Activated naive CD8-positive, alpha-beta T cell treated with anti-CD3 and anti-CD28 coated beads, Interleukin-2, amount 50 U/mL, for 24 hours (primary cell): Measurements from ENCODE around the gene PLIN3.

Experiments used
- ATAC-seq: fragments of 150-1000 bp; cut with Tn5 transposase; one replicate; pipeline ENCODE4 v1.10.0; 2021
- DNase-seq: peaks from one replicate; pipeline ENCODE4 v3.0.0; 2021
- H3K27ac Mint-ChIP-seq: one replicate; pipeline ENCODE4 v1.8.0; 2021; ENCODE audit warnings: mild to moderate bottlenecking, mixed read lengths
- H3K27me3 Mint-ChIP-seq: one replicate; pipeline ENCODE4 v1.8.0; 2021; ENCODE audit warnings: mixed read lengths
- H3K36me3 Mint-ChIP-seq: one replicate; pipeline ENCODE4 v1.8.0; 2021; ENCODE audit warnings: low read depth, mixed read lengths
- H3K4me1 Mint-ChIP-seq: one replicate; pipeline ENCODE4 v1.8.0; 2021; ENCODE audit warnings: mixed read lengths
- H3K4me3 Mint-ChIP-seq: one replicate; pipeline ENCODE4 v1.8.0; 2021; ENCODE audit warnings: mild to moderate bottlenecking, moderate library complexity, mixed read lengths
- H3K9me3 Mint-ChIP-seq: one replicate; pipeline ENCODE4 v1.8.0; 2021; ENCODE audit warnings: mixed read lengths

The PLIN3 gene, protein sequence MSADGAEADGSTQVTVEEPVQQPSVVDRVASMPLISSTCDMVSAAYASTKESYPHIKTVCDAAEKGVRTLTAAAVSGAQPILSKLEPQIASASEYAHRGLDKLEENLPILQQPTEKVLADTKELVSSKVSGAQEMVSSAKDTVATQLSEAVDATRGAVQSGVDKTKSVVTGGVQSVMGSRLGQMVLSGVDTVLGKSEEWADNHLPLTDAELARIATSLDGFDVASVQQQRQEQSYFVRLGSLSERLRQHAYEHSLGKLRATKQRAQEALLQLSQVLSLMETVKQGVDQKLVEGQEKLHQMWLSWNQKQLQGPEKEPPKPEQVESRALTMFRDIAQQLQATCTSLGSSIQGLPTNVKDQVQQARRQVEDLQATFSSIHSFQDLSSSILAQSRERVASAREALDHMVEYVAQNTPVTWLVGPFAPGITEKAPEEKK

DNA sequence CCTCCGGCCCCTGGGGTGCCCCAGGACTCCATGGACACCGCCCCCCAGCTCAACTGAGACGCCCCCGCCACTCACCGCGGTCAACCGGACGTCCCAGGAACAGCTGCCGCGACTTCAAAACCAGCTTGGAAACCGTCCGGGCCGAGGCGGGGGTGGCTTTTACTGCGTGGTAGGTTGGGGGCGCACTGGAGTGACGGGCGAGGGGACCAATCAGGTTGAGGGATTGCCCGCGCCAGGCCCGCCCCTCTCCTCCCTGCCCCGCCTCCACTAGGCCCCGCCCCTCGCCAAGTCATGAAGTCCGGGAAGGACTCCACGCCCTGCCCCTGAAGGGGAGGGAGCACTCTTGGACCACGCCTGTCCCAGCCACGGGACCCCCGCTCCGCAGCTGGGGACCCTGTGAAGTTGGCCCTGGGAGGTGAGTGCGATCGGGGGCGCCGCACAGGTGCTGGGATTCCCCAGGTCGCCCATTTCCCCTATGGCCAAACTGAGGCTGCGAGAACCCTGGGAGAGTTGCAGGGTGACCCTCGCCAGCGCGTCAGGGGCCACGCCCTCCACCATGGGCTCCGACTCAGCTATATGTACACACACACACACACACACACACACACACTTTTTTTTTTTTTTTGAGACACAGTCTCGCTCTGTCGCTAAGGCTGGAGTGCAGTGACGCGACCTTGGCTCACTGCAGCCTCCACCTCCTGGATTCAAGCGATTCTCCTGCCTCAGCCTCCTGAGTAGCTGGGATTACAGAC lies at the start of gene PLIN3:
TSS of gene PLIN3 (minus strand) at position 134 of the 752 bp plus-strand sequence. CDS start 6,273 bp downstream, outside the sequence.
- ATAC-seq (peak; percentile 88), DNase-seq (peak; percentile 97)
- no peaks in the 10 kb centered on the region for H3K36me3 Mint-ChIP-seq
- no peaks in the 10 kb centered on the region for H3K9me3 Mint-ChIP-seq
- peak within 1 kb of the TSS; percentile 77 for H3K4me3 Mint-ChIP-seq
- H3K27me3 Mint-ChIP-seq, result peaks cover 4% of the 10 kb centered on the region
- H3K4me1 Mint-ChIP-seq, result peaks cover 27% of the 10 kb centered on the region
- no peak within 1 kb of the TSS for H3K27ac Mint-ChIP-seq

DNA sequence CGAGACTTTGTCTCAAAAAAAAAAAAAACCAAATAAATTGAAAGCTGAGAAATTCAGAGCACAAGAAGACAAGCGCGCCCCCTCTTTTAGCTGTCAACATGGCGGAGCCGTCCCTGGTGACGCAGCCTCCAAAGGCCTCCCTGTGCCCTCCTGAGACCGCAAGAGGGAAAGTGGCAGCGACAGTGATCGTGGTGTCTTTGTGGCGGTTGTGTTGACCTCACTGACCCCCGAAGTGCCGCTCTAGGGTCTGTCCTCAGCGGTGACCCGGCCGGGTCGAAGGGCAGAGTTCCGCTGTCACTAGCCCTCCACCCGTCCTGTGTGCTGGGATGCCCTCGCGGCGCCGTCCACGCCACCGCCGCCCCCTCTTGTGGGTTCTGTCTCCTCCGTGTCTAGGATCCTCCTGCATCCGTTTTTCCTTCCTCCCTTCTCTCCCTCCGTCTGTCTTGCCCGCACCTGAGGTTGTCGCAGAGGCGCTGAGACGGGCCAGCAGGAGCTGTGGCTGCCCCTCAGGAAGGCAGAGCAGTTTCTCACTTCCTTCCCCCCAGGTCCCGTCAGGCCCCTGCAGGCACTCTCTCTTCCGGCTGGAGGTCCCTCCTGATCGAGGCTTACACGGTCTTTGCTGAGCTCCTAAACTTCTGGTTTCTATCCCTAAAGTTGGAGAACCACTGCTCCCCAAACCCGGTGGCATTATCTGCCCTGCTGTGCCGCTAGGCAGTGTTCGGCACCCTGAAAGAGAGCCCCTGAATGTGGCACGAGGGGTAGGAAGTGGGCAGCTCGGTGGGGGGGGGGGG lies 49.0 kb upstream of the PLIN3 start:
- Mint-ChIP-seq H3K4me3 (peak overlapping the region; percentile 92), H3K9me3 (no peaks in the 10 kb centered on the region), H3K36me3 (peaks cover 79% of the 10 kb centered on the region), H3K4me1 (peaks cover 55% of the 10 kb centered on the region), H3K27ac (peak overlapping the region; percentile 96), H3K27me3 (no peaks in the 10 kb centered on the region)
- DNase-seq, result peak; percentile 55
- ATAC-seq, result no peak

DNA sequence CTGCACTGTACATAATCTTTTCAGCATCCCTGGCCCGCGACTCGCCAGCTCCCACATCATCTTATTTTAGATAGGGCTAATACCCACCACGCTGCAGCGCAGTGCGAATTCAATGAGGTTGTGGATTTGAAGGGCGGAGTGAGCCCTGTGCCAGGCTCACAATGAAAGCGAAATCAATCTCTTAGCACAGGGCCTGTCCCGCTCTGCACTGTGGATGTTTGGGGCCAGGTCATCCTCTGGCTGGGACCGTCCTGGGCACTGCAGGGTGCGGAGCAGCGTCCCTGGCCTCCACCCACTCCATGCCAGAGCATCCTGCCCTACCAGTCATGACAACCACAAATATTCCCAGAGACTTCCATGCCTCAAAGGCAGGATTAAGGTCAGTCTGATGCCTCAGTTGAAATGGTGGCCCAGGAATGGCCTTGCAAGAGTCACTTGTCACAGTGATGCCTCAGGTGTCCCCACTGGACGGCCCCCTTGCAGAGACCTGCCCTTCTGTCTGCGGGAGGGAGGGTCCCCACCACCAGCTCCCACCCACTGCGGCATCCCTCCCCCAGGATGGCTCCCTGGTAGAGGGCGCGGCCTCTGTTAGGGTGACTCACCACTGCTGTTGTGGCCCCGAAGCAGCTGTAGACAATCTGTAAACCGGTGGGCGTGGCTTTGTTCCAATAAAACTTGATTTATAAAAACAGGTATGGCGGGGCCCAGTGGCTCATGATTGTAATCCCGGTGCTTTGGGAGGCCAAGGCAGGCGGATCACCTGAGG lies 47.5 kb upstream of the PLIN3 start:
- Mint-ChIP-seq H3K4me1 (peaks cover 64% of the 10 kb centered on the region), H3K36me3 (peaks cover 79% of the 10 kb centered on the region), H3K9me3 (no peaks in the 10 kb centered on the region), H3K27me3 (no peaks in the 10 kb centered on the region), H3K4me3 (peak overlapping the region; percentile 92), H3K27ac (peak overlapping the region; percentile 90)
- peak; percentile 80 for DNase-seq
- ATAC-seq, result peak; percentile 69

DNA sequence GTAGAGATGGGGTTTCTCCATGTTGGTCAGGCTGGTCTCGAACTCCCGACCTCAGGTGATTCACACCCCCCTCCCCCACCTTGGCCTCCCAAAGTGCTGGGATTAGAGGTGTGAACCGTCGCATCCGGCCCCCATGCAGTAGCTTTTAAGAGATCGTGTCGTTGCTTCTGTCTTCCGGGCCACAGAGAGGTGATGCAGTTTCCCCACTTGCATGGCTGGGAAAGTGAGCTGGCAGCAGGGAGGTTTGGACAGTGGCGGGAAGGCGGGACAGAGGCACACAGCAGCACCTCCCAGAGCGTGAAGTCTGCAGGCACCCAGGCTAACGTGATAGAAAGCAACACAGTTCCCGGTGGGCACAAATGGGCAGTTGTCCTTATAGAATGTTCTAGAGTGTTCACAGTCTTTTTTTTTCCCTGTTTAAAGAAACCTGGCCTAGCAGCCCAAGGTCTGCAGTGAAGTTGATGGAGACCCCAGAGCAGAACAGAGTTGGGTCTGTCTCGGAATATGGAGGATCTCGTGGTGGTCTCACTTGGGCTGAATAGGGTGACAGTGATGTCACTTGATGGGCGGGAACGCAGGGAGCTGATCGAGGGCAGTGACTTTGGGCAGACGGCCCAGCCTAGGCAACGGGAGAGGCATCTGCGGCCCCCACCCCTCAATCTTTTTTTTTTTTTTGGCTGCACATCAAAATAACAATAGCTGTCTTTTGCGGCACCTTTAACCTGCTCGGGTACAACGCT lies 46.7 kb upstream of the PLIN3 start:
- Mint-ChIP-seq H3K36me3 (peaks cover 76% of the 10 kb centered on the region), H3K9me3 (no peaks in the 10 kb centered on the region), H3K4me3 (peak overlapping the region; percentile 92), H3K27ac (peak overlapping the region; percentile 90), H3K27me3 (no peaks in the 10 kb centered on the region), H3K4me1 (peaks cover 64% of the 10 kb centered on the region)
- peak; percentile 5 for ATAC-seq
- DNase-seq, result peak; percentile 57

DNA sequence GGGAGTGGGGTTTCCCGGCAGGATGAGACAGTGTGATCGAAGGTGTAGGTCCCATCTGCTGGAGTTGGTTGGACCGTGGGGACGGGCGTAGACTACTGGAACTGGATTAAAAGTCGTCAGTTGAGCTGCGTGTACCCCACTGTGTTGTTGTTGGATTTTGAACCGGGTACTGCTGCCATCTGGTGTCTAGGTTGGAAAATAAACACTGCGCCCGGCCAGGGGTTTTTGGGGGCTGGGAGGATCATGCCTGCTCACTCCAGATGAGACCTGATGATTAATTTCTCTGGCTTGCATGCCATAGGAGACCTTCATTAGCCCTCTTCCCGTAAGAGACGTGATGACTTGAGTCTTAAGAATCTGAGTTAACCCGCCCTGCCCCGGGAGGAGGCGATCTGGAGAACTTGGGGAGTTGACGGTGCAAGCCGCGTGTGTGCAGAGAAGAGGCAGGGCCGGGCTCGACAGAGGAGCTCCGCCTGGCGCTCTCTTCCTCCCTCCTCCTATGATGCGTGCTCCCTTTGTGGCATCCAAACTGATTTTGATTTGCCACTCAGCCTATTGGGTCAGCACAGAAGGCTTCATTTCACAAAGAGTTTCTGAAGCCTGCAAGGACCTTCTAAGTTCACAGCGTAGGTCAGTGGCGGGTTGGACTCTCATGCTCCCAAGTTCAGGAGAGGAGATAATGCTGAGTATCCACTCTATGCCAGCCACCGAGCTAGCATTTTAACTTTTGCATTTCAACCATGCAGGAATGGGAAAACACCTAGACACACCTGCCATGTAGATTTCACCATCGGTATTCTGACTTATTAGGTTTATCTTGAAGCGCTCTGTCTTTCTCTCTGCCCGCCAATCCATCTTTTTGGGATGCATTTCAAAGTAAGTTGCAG lies 44.6 kb upstream of the PLIN3 start:
- Mint-ChIP-seq H3K4me3 (peak overlapping the region; percentile 93), H3K36me3 (peaks cover 63% of the 10 kb centered on the region), H3K27ac (peak overlapping the region; percentile 88)

DNA sequence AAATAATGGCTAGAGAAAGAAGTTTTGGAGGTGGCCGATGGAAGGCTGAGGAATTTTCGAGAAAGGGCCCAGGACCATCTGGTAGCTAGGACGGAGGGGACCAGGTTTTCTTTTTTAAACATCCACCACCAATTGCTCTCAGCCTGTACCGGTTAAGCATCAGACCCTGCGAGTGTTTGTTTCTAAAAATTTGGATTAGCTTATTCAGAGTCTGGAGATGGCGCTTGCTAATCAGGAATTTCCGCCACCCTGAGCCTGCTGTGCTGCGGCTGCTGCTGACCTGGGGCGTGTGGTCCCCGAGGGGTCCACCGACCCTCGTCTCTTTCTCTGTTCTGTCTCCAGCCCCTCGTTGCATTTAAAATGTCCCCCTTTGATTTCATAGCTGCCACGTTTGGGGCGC lies 43.8 kb upstream of the PLIN3 start:
- Mint-ChIP-seq H3K27me3 (no peaks in the 10 kb centered on the region), H3K9me3 (no peaks in the 10 kb centered on the region), H3K4me3 (peak overlapping the region; percentile 93), H3K36me3 (peaks cover 57% of the 10 kb centered on the region), H3K27ac (peak overlapping the region; percentile 88), H3K4me1 (peaks cover 66% of the 10 kb centered on the region)
- no peak for DNase-seq
- ATAC-seq, result no peak

More for the DNA sequence above, 44.6 kb upstream of the PLIN3 start:
- peaks cover 71% of the 10 kb centered on the region for H3K4me1 Mint-ChIP-seq
- no peaks in the 10 kb centered on the region for H3K9me3 Mint-ChIP-seq
- ATAC-seq (peak; percentile 34), DNase-seq (peak; percentile 76)
- no peaks in the 10 kb centered on the region for H3K27me3 Mint-ChIP-seq

DNA sequence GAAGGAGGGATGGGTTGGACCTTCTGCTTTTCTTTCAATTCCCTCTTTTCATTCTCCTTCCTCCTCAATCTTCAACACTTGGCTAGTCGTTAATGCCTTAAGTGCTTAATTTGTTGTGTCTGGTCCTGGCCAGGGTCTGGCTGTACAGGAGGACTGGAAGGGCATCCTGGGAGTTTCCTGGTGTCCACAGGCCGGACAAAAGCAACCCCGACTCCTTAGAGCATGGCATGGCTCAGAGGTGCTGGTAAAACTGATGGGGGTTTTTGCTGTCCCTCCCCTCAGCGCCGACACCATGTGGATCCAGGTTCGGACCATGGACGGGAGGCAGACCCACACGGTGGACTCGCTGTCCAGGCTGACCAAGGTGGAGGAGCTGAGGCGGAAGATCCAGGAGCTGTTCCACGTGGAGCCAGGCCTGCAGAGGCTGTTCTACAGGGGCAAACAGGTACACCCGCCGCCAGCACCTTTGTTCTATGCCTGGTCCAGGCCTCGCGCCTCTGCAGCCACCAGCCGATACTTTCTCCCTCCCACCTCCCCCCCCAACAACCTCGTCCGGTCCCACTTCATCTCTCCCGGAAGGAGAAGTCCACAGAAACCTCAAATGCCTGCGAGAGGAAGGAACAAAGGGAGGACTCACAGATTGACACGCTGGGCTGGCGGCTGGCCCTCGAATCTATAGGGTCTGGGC lies 43.3 kb upstream of the PLIN3 start:
- H3K36me3 Mint-ChIP-seq, result peaks cover 53% of the 10 kb centered on the region
- H3K4me1 Mint-ChIP-seq, result peaks cover 61% of the 10 kb centered on the region
- no peaks in the 10 kb centered on the region for H3K27me3 Mint-ChIP-seq
- no peaks in the 10 kb centered on the region for H3K9me3 Mint-ChIP-seq
- peak overlapping the region; percentile 93 for H3K4me3 Mint-ChIP-seq
- H3K27ac Mint-ChIP-seq, result peak overlapping the region; percentile 88
- no peak for ATAC-seq
- peak; percentile 29 for DNase-seq

DNA sequence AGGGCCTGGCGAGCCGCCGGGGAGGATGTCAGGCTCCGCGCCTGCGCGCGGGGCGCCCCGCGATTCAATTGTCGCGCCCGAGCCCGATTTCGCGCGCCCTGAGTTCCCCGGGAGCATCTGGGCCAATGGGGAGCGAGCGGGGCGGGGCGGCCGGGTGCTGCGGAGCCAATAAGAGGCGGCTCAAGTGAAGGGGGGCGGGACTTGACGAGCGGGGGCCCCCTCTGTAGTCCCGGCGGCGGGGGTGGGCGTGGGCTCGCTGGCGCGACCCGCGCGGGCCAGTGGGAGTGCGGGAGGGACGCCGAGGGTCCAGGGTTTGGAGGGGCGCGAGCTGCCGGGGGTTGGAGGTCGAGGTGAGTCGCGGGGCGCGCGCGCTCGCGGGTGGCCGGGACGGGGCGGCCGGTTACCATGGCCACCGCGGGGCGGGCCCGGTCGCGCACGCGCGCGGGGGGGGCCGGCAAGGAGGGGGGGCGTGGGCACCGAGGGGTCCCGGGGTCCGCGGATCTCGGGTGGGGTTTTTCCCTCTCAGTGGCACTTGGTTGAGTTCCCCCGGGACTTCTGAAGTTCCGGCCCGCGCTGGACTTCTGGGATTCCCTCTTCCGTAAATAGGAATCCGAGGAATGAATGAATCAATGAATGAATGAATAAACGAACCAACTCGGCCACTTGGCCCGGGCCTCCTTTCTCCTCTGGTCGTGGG lies 42.6 kb upstream of the PLIN3 start:
- no peaks in the 10 kb centered on the region for H3K27me3 Mint-ChIP-seq
- peak; percentile 96 for DNase-seq
- peak overlapping the region; percentile 93 for H3K4me3 Mint-ChIP-seq
- H3K4me1 Mint-ChIP-seq, result peaks cover 54% of the 10 kb centered on the region
- peaks cover 46% of the 10 kb centered on the region for H3K36me3 Mint-ChIP-seq
- H3K9me3 Mint-ChIP-seq, result no peaks in the 10 kb centered on the region
- ATAC-seq, result peak; percentile 66
- H3K27ac Mint-ChIP-seq, result peak overlapping the region; percentile 88

DNA sequence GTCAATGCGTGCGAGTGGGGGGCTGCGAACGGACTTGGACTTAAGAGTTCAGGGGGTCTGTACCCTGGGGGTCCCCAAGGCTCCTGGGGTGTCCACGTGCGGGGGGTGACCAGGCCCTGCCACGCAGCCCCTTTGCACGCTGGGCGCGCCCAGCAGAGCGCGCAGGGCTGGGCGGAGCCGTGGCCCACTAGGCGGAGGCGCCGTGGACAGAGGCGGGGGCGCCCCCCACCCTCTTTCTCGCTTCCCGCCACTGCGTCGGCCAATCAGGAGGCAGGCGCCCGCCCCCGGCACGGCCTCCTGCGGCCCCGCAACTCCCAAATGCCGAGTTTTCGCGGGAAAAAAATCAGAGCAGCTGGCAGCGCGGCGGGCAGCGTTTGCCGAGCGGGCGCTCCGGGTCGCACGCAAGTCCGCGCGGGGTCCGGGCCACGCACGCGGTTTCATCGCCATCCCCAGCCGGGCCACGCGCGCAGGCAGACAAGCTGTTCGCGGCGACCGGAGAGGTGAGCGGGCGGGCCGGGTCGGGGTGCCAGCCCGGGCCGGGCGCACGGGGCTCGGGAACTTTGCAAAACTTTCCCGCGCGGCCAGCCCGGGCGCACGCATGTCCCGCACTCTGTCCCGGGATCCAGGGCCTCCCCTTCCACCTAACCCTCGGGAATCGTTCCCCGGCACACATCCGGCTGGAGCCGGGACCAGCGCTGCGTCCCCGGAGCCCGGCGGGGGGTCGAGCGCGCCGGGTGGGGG lies 41.9 kb upstream of the PLIN3 start, which contains the start of gene UHRF1:
TSS of gene UHRF1 (plus strand) at position 346 of the 741 bp plus-strand sequence. CDS start 1,385 bp downstream, outside the sequence.
- Mint-ChIP-seq H3K9me3 (no peaks in the 10 kb centered on the region), H3K4me1 (peaks cover 47% of the 10 kb centered on the region), H3K27me3 (no peaks in the 10 kb centered on the region), H3K4me3 (peak within 1 kb of the TSS; percentile 93), H3K27ac (peak within 1 kb of the TSS; percentile 88), H3K36me3 (peaks cover 40% of the 10 kb centered on the region)
- DNase-seq (peak; percentile 86), ATAC-seq (peak; percentile 62)

DNA sequence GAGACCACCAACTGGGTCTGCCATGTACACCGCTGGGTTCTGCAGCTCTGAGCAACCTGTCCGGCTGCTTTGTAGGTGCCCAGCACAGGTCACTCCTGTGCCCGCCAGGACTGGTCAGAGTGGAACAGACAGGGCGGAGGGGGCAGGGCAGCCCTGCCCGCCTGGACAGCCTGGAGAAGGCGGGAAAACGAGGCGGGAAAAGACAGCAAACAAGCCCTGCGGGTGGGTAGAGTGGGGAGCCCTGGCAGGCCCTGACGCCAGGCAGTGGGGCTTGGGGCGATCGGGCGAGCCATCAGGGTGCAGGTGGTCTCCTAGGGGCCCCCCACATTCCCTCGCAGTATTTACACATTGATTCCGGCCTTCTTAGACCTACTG lies 41.3 kb upstream of the PLIN3 start:
- Mint-ChIP-seq H3K4me3 (peak overlapping the region; percentile 93), H3K27me3 (no peaks in the 10 kb centered on the region), H3K4me1 (peaks cover 41% of the 10 kb centered on the region), H3K36me3 (peaks cover 34% of the 10 kb centered on the region), H3K27ac (peak overlapping the region; percentile 46), H3K9me3 (no peaks in the 10 kb centered on the region)
- DNase-seq (no peak), ATAC-seq (no peak)

DNA sequence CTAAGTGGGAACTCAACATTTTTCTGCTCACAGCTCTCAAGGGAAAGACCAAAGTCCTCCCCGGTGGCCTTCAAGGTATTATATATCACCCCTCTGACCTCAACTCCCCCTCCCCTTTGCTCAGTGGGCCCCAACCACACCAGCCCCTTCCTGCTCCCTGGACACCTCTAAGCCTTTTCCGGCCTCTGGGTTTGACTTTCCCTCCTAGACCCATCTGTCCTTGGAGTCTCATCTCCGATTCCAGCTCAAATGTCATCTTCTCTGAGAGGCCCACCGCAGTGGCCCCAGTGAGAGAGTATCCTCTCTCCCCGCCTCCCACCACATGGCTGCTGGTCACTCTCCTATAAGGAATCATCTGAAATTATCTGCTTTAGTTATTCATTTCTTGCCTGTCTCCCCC lies 40.9 kb upstream of the PLIN3 start:
- no peaks in the 10 kb centered on the region for H3K9me3 Mint-ChIP-seq
- H3K36me3 Mint-ChIP-seq, result peaks cover 30% of the 10 kb centered on the region
- no peak overlapping the region for H3K4me3 Mint-ChIP-seq
- H3K27me3 Mint-ChIP-seq, result no peaks in the 10 kb centered on the region
- DNase-seq (no peak), ATAC-seq (no peak)
- H3K4me1 Mint-ChIP-seq, result peaks cover 37% of the 10 kb centered on the region
- H3K27ac Mint-ChIP-seq, result peak overlapping the region; percentile 37
